Muscle of arm (tissue), 14 donors: ENCODE results near the gene DRD4. TPM values are rescaled to one million over a fixed set of nuclear protein-coding genes. Genes with fewer than 3 reads are reported as not detected.

Experiments used
- DNase-seq: peaks from one replicate; pipeline ENCODE4 v3.0.0-alpha.2; 2013
- long read RNA-seq, 11 donors: transcript quantifications; one replicate each; lab custom pipeline, GENCODE V29; 2026
- polyA plus RNA-seq, 12 donors: library from polyadenylated mRNA; unstranded; fragments of 120-200 nt; gene quantifications; one replicate each; pipeline ENCODE4 v1.2.1, GENCODE V29; 2013; ENCODE audit not compliant: insufficient read length in 12 of 12

DRD4 gene
- under 1 TPM in 9 of 12 donors, not detected in 3; 0.36 to 0.98 (median 0.71) TPM for polyA plus RNA-seq
- long read RNA-seq, donor 1: 0 reads
- long read RNA-seq, donor 2: 0 reads
- long read RNA-seq, donor 3: 0 reads
- long read RNA-seq, donor 4: 0 reads
- long read RNA-seq, donor 5: 0 reads
- long read RNA-seq, donor 6: 0 reads
- long read RNA-seq, donor 7: 0 reads
- long read RNA-seq, donor 8: 0 reads
- long read RNA-seq, donor 9: 0 reads
- long read RNA-seq, donor 10: 0 reads
- long read RNA-seq, donor 11: 0 reads

- DNase-seq: no peak
Observed at GRCh38 chr11:636511-637332, at the start of gene DRD4. Gene DRD4, plus strand, starts transcription at chr11:637269. Its CDS starts 36 bp downstream, at chr11:637305.

- DNase-seq: no peak
Observed at GRCh38 chr11:587546-587945, 49.5 kb upstream of the DRD4 start.

DNA sequence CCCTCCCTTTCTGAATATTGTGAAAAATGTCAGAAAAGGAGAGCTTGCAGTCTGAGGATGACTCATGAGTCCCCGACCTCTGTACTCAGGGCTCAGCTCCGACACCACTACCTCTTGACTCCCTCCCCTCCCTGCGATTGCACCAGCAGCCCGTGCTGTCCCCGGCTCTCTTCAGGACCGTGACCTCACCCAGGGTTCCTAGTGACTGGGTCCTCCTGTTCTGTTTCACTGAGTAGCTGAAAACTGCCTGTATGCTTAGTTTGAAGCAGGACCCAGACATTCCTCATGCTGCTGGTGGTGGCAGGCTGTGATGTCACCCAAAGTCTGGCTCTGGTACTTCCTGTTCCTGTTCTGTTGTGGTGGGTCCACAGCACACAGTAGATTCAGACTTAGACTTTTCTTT is 49.1 kb upstream of the DRD4 start:
- no peak for DNase-seq

GRCh38 chr11:589798-590197 is 47.3 kb upstream of the DRD4 start:
- no peak for DNase-seq

DNA sequence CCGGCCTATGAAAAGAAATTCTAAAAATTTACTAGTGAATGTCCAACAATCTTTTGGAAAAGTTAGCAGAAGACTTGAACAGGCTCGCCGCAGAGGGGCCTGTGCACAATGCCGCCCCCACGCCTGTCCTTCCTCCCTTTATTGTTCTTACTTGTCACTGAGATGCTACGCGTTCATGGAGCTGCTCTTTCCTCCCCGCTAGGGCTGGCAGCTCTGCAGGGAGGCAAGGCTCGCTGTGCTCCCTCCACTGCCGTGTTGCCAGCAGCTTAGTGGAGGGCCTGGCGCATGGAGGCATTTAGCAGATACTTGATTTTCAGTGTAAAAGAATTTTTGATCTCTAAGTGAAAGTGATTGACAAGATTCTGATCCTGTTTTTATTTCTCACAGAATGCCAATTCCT is 46.1 kb upstream of the DRD4 start:
- DNase-seq: no peak

GRCh38 chr11:592501-592900 is 44.6 kb upstream of the DRD4 start:
- DNase-seq: no peak

- DNase-seq: no peak
Observed at GRCh38 chr11:592918-593317, 44.2 kb upstream of the DRD4 start.

- DNase-seq: no peak
Observed at GRCh38 chr11:593347-593746, 43.7 kb upstream of the DRD4 start.

- DNase-seq: no peak
Observed at GRCh38 chr11:595400-595799, 41.7 kb upstream of the DRD4 start.

GRCh38 chr11:596374-596773 is 40.7 kb upstream of the DRD4 start:
- no peak for DNase-seq

DNA sequence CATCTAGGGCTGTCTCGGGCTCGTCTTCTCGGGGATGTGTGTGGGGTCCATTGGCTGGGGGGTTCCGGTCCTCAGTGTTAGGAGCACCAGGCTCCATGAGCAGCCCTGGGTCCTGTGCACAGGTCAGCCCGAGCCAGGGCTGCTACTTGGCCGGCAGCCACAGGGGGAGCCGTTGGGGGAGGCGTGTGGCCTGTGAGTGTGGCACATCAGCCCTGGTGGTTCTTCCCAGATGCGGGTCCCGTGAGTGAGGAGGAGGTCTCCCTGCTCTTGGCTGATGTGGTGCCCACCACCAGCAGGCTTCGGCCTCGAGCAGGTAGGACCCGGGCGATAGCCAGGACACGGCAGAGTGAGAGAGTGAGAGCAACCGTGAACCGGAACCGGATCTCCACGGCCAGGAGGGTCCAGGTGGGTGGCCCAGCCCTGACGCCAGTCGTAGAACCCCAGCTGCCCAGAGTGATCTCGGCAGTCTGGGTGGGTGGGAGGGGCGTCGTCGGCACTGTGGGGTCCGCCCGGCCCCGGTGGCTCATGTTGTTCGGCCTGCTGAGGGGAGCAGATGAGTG is 39.8 kb upstream of the DRD4 start:
- no peak for DNase-seq

GRCh38 chr11:598005-598680 is 38.9 kb upstream of the DRD4 start:
- DNase-seq: no peak

DNA sequence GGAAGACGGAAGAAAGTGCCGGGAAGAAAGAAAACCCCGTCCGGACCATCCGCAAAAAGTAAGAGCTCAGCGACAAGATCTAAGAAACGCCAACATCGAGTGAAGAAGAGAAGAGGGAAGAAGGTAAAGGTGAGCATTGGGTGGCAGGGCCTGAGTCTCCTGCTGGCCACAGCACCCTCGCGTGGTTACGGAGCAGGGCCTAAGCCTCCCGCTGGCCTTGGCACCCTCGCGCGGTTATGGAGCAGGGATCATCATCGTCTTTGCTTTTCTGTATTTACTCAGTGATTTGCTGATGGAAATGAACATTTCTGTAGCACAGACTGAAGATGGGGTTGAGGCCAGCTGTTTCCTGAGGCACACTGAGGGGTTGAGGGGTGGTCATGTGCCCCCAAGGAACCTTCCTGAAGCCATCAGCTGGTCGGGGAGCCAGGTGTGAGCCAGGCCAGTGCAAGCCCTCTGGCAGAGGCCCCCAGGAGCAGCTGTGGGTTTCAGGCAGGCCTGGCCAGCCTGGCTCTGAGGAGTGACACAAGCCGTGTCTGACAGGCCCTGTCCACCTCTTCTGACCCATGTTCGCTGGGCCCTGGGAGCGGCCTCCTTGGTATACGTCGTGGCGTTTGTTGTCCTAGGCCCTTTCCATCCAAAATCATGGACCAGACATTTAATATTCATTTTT is 35.4 kb upstream of the DRD4 start:
- no peak for DNase-seq

- no peak for DNase-seq
Observed at GRCh38 chr11:603154-603553, 33.9 kb upstream of the DRD4 start.

- DNase-seq: no peak
Observed at GRCh38 chr11:605286-606129, 31.6 kb upstream of the DRD4 start.

- DNase-seq: no peak
Observed at GRCh38 chr11:606245-606644, 30.8 kb upstream of the DRD4 start.

GRCh38 chr11:607020-607780 is 29.9 kb upstream of the DRD4 start:
- DNase-seq: no peak

GRCh38 chr11:607971-608659 is 29.0 kb upstream of the DRD4 start:
- DNase-seq: no peak

- DNase-seq: no peak
Observed at GRCh38 chr11:608791-609251, 28.2 kb upstream of the DRD4 start.
